Measurements from ENCODE around the gene CACNA1H. TPM values are rescaled to one million over a fixed set of nuclear protein-coding genes. Genes with fewer than 3 reads are reported as not detected.

The CACNA1H gene
- total RNA-seq, 1 experiment from 2014 or later: 24.3 TPM

DNA sequence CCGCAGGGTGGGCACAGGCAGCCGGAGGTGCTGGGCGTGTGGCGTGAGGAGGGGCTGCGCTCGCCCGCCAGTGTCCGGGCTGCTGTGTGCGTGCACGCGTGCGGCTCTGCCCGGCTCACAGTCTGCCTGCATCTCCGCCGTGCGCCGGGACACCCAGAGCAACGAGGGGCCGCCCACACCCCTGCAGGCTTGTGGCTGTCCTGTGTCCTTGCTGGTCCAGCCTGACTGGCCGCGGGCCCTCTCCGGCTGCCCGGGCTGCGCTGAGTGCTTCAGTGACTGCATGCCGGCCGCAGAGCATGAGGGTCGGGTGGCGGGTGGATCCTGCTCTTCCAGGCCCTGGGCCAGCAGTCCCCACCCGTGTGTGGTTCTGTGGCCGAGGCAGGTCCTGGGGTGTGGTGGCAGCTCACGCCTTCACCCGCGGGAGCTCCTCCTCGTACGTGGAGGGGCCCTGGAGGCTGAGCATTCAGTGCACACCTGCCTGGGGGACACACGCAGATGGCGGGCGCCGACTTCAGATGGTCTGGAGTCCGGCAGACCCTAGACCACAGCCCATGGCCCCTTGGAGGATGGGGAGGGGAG, 59.8 kb downstream of the CACNA1H start:
- DNase-seq (ENCODE audit: low read depth, low spot score): no peak
- Histone ChIP-seq H3K4me3 (replicated peaks in 1 of 2; ENCODE audit: low read depth in 1 of 2, low read length in 2 of 2) (no peak overlapping the region), H3K4me1 (ENCODE audit: control insufficient read depth in 1 of 2, insufficient read depth in 2 of 2, low read length in 2 of 2) (no peaks in the 10 kb centered on the region), H3K9me3 (ENCODE audit: control insufficient read depth in 1 of 2, insufficient read depth in 1 of 2, low read depth in 1 of 2, low read length in 2 of 2) (no peaks in the 10 kb centered on the region), H3K79me2 (ENCODE audit: insufficient read depth, low read length) (no peaks in the 10 kb centered on the region), H4K20me1 (ENCODE audit: insufficient read depth) (no peaks in the 10 kb centered on the region), H2AFZ (ENCODE audit: low read depth, low read length, poor library complexity, severe bottlenecking) (no peak overlapping the region), H3K4me2 (ENCODE audit: low read length) (no peak overlapping the region), H3K36me3 (ENCODE audit: control insufficient read depth in 1 of 2, insufficient read depth in 2 of 2, low read length in 2 of 2) (no peaks in the 10 kb centered on the region), H3K9ac (ENCODE audit: low read length) (no peak overlapping the region), H3K27ac (ENCODE audit: low read depth, low read length) (no peak overlapping the region), H3K27me3 (ENCODE audit: insufficient read depth, low read length) (no peaks in the 10 kb centered on the region), H3K9me2 (ENCODE audit: insufficient read depth) (no peaks in the 10 kb centered on the region)
- no peak for ATAC-seq
- RAD21 ChIA-PET (ENCODE audit: low non-redundant PET in 1 of 2, low total read pairs in 2 of 2, uncharacterized antibody in 2 of 2, unreplicated experiment in 2 of 2): no interaction called here
- POLR2A ChIA-PET: no interaction called here
- intact Hi-C loops (cut with micrococcal nuclease): no loop called here
- TF ChIP-seq ELF1 (IDR thresholded peaks at IDR 0.05; ENCODE audit: borderline replicate concordance, low read depth): no peak
- no peak for TF ChIP-seq SIN3A (IDR thresholded peaks at IDR 0.05; ENCODE audit: low read depth)
- no peak for TF ChIP-seq EGR1 (IDR thresholded peaks at IDR 0.05; ENCODE audit: low read depth)
- TF ChIP-seq RAD21 (IDR thresholded peaks at IDR 0.05; ENCODE audit: low read depth): no peak
- TF ChIP-seq ZFX (IDR thresholded peaks at IDR 0.05): no peak
- TF ChIP-seq, protein P1, sequence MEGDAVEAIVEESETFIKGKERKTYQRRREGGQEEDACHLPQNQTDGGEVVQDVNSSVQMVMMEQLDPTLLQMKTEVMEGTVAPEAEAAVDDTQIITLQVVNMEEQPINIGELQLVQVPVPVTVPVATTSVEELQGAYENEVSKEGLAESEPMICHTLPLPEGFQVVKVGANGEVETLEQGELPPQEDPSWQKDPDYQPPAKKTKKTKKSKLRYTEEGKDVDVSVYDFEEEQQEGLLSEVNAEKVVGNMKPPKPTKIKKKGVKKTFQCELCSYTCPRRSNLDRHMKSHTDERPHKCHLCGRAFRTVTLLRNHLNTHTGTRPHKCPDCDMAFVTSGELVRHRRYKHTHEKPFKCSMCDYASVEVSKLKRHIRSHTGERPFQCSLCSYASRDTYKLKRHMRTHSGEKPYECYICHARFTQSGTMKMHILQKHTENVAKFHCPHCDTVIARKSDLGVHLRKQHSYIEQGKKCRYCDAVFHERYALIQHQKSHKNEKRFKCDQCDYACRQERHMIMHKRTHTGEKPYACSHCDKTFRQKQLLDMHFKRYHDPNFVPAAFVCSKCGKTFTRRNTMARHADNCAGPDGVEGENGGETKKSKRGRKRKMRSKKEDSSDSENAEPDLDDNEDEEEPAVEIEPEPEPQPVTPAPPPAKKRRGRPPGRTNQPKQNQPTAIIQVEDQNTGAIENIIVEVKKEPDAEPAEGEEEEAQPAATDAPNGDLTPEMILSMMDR (IDR thresholded peaks at IDR 0.05 in 2 of 3, conservative IDR thresholded peaks at IDR 0.05 in 1 of 3; ENCODE audit: borderline replicate concordance in 1 of 3, insufficient read depth in 1 of 3, low read depth in 2 of 3, low read length in 2 of 3): no peak
- no peak for TF ChIP-seq SP1 (IDR thresholded peaks at IDR 0.05; ENCODE audit: low read depth)
- no peak for TF ChIP-seq TCF7L2 (IDR thresholded peaks at IDR 0.05; ENCODE audit: borderline replicate concordance, extremely low read depth, insufficient read depth, insufficient read length)
- TF ChIP-seq ZNF274 (IDR thresholded peaks at IDR 0.05; ENCODE audit: low read depth, low read length): no peak
- no peak for TF ChIP-seq POLR2A (IDR thresholded peaks at IDR 0.05; ENCODE audit: borderline replicate concordance, extremely low read depth, insufficient read depth, insufficient read length)
- CTCF ChIA-PET: no interaction called here
- BruUV-seq (replicated peaks): no TSS peak
